ENCODE measurements around the gene CORIN.

- TF ChIP-seq EP300 (IDR thresholded peaks at IDR 0.05) (no peak), REST (IDR thresholded peaks at IDR 0.05) (no peak), CEBPB (IDR thresholded peaks at IDR 0.05) (no peak), CHD4 (IDR thresholded peaks at IDR 0.05; ENCODE audit: borderline replicate concordance) (no peak), SMC3 (IDR thresholded peaks at IDR 0.05) (no peak), CBX2 (IDR thresholded peaks at IDR 0.05; ENCODE audit: borderline replicate concordance, low read depth) (no peak), JUN (IDR thresholded peaks at IDR 0.05) (no peak)
- TF ChIP-seq, protein P1, sequence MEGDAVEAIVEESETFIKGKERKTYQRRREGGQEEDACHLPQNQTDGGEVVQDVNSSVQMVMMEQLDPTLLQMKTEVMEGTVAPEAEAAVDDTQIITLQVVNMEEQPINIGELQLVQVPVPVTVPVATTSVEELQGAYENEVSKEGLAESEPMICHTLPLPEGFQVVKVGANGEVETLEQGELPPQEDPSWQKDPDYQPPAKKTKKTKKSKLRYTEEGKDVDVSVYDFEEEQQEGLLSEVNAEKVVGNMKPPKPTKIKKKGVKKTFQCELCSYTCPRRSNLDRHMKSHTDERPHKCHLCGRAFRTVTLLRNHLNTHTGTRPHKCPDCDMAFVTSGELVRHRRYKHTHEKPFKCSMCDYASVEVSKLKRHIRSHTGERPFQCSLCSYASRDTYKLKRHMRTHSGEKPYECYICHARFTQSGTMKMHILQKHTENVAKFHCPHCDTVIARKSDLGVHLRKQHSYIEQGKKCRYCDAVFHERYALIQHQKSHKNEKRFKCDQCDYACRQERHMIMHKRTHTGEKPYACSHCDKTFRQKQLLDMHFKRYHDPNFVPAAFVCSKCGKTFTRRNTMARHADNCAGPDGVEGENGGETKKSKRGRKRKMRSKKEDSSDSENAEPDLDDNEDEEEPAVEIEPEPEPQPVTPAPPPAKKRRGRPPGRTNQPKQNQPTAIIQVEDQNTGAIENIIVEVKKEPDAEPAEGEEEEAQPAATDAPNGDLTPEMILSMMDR (IDR thresholded peaks at IDR 0.05), result no peak
These were observed 225.5 kb downstream of the CORIN start for GRCh38 chr4:47612116-47613023.
